ENCODE data around the gene KRTAP1-3.
"Not testable (repeated sequence)": the region's sequence is repeated elsewhere in the genome, so short reads cannot be mapped to it uniquely, and the experiment has no call there.

KRTAP1-3 gene

DNA sequence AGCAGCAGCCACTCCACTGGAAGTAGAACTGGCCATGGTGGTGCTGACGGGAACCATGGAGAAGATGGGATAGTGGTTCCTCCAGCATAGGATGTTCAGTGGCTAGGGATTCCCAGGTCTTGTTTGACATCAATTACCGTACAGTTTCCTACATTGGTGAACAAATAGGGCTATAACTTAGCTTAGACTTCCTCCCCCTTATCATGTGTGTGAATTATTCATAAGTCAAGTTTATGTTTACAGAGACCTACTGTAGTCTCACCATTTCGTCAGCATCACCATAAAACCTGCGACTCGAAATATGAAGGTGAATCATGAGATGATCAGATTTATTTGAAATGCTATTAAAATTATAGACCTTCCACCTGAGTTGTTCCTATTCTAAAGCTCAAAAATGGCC lies 24.1 kb upstream of the KRTAP1-3 start:
- TF ChIP-seq, protein P1, sequence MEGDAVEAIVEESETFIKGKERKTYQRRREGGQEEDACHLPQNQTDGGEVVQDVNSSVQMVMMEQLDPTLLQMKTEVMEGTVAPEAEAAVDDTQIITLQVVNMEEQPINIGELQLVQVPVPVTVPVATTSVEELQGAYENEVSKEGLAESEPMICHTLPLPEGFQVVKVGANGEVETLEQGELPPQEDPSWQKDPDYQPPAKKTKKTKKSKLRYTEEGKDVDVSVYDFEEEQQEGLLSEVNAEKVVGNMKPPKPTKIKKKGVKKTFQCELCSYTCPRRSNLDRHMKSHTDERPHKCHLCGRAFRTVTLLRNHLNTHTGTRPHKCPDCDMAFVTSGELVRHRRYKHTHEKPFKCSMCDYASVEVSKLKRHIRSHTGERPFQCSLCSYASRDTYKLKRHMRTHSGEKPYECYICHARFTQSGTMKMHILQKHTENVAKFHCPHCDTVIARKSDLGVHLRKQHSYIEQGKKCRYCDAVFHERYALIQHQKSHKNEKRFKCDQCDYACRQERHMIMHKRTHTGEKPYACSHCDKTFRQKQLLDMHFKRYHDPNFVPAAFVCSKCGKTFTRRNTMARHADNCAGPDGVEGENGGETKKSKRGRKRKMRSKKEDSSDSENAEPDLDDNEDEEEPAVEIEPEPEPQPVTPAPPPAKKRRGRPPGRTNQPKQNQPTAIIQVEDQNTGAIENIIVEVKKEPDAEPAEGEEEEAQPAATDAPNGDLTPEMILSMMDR (IDR thresholded peaks at IDR 0.05; ENCODE audit: control insufficient read depth, extremely low read depth, insufficient read depth), result no peak
- H3K4me3 ChIP-seq (ENCODE audit: low read depth, low read length), result no peak overlapping the region
- no peak for DNase-seq (ENCODE audit: low read depth)

DNA sequence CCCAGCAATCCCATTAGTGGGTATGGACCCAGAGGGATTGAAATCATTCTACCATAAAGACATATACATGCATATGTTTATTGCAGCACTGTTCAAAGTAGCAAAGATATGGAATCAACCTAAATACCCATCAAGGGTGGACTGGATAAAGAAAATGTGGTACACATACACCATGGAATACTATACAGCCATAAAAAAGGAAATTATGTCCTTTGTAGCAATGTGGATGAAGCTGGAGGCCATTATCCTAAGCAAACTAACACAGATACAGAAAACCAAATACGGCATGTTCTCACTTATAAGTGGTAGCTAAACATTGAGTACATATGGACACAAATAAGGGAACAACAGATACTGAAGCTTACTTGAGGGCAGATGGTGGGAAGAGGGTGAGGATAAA lies 22.9 kb upstream of the KRTAP1-3 start:
- TF ChIP-seq, protein P1 (IDR thresholded peaks at IDR 0.05; ENCODE audit: control insufficient read depth, extremely low read depth, insufficient read depth), result no peak
- no peak for DNase-seq (ENCODE audit: low read depth)
- H3K4me3 ChIP-seq (ENCODE audit: low read depth, low read length), result no peak overlapping the region

DNA sequence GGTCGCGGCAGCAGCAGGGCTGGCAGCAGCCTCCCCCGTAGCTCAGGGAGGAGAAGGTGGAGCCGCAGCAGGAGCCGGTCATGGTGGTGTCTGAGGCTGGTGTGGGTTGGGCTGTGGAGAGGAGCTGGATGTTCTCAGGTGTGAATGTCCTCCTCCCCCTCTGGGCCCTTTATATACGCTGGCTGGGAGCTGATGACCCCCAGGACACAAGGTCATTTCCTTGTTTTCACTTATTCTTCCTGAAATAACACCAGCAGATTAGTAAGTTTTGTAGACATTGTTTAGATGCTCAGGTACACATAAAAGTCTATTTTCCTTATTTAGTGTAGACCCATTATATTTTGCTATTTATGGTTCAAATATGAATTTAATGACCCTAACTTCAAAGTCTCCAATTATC lies 20.5 kb upstream of the KRTAP1-3 start, which contains the start of gene KRTAP2-2:
KRTAP2-2 (minus strand) TSS at position 101 of the 400 bp plus-strand sequence; CDS start at position 82, 19 bp downstream.
- not testable (repeated sequence) for H3K4me3 ChIP-seq (ENCODE audit: low read depth, low read length); DNase-seq (ENCODE audit: low read depth)

DNA sequence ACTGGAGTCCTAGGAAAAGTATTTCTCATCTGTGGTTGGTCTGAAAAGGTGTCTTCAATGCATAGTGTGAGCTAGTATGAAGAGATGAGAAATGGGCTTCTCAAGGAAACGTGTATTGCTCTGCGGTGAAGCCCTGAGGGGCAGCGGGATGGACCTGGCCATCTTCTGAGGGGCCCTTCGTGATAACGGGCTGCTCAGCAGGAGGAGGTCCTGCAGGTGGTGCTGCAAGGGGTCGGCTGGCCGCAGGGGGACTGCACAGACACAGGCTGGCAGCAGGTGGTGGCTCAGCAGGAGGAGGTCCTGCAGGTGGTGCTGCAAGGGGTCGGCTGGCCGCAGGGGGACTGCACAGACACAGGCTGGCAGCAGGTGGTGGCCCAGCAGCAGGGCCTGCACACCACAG lies 19.9 kb upstream of the KRTAP1-3 start:
- not testable (repeated sequence) for DNase-seq (ENCODE audit: low read depth); H3K4me3 ChIP-seq (ENCODE audit: low read depth, low read length)

DNA sequence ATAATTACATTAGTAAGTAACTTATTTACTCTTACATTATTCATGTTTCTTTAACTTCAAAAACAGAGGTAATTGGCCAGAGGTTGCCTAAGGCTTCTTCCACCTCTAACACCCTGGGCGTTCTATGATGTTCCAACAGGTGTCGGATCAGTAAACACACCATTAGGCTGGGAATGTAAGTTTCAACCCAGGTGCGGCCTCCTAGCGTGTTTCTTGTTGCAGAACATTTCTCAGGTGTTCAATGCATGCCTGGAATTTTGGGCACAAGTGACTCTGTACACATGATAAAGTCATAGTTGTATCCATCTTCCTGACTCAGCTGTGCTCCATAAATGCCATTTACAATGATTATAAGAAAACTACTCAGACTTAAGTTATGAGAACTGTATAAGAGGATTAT lies 19.4 kb upstream of the KRTAP1-3 start:
- DNase-seq (ENCODE audit: low read depth), result no peak
- TF ChIP-seq, protein P1 (IDR thresholded peaks at IDR 0.05; ENCODE audit: control insufficient read depth, extremely low read depth, insufficient read depth), result no peak
- H3K4me3 ChIP-seq (ENCODE audit: low read depth, low read length), result no peak overlapping the region

DNA sequence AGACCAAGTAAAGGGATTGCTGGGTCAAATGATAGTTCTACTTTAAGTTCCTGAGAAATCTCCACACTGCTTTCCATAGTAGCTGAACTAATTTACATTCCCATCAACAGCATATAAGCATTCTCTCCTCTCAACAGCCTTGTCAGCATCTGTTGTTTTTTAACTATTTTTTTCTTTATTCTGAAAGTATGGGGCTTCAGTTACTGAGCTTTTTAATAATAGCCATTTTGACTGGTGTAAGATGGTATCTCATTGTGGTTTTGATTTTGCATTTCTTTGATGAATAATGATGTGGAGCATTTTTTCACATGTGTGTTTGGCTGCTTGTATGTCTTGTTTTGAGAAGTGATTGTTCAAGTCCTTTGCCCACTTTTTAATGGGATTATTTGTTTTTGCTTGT lies 17.9 kb upstream of the KRTAP1-3 start:
- no peak overlapping the region for H3K4me3 ChIP-seq (ENCODE audit: low read depth, low read length)
- TF ChIP-seq, protein P1 (IDR thresholded peaks at IDR 0.05; ENCODE audit: control insufficient read depth, extremely low read depth, insufficient read depth), result no peak
- DNase-seq (ENCODE audit: low read depth), result no peak

DNA sequence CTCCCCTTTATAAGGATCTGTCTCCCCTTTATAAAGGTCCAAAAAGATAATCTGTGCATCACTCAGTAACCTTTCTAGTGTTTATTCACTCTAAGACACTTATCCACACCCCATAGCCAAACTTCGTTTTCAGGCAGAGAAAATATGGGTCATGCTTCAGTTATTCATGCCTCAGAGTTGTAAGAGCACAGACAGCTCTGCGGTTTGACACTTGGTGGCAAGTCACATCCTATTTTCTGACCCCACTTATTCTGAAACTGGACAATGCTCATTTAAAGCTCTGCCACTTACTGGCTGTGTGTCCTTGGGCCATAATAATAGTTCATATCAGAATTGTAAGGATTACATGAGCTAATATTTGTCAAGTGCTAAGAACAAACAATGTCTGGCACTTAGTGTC lies 14.4 kb upstream of the KRTAP1-3 start:
- DNase-seq (ENCODE audit: low read depth), result no peak
- no peak overlapping the region for H3K4me3 ChIP-seq (ENCODE audit: low read depth, low read length)
- TF ChIP-seq, protein P1 (IDR thresholded peaks at IDR 0.05; ENCODE audit: control insufficient read depth, extremely low read depth, insufficient read depth), result no peak

DNA sequence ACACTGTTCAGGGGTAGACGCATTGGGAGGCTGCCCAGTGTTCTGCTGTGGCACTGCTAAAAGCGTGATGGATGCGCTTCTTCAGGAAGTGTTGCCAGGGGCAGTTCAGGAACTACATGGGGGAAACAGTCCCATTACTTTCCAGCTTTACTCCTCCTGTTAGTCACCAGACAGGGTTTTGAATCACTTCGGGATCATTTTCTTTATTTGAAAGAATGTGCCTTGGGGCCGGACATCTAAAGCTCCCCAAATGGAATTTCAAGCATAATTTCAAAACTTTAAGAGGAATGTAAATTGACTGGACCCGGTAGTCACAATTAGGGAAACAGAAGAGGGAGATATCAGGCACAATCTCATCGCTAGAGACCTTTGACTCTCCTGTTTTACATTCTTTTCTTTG lies 13.8 kb upstream of the KRTAP1-3 start:
- TF ChIP-seq, protein P1 (IDR thresholded peaks at IDR 0.05; ENCODE audit: control insufficient read depth, extremely low read depth, insufficient read depth), result no peak
- no peak overlapping the region for H3K4me3 ChIP-seq (ENCODE audit: low read depth, low read length)
- no peak for DNase-seq (ENCODE audit: low read depth)

DNA sequence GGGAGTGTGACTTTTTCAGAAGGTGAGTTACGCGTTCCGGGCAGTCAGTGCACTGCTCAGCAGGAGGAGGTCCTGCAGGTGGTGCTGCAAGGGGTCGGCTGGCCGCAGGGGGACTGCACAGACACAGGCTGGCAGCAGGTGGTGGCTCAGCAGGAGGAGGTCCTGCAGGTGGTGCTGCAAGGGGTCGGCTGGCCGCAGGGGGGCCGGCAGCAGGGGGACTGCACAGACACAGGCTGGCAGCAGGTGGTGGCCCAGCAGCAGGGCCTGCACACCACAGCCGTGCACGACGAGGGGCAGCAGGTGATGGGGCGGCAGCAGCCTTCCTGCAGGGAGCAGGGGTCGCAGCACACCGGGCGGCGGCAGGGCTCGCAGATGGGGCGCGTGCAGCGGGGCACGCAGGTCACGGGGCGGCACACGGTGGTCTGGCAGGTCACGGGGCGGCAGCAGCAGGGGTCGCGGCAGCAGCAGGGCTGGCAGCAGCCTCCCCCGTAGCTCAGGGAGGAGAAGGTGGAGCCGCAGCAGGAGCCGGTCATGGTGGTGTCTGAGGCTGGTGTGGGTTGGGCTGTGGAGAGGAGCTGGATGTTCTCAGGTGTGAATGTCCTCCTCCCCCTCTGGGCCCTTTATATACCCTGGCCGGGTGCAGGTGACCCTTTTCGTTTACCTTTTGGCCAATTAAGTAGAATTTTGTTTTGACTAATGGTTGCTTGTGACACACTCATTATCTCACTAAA lies 12.2 kb upstream of the KRTAP1-3 start, which contains the start of gene KRTAP2-1:
KRTAP2-1 (minus strand) TSS at position 582 of the 731 bp plus-strand sequence; CDS start at position 533, 49 bp downstream.
- DNase-seq (ENCODE audit: low read depth); H3K4me3 ChIP-seq (ENCODE audit: low read depth, low read length): not testable (repeated sequence)

Data from LNCaP clone FGC (cell line).